ENCODE results near the gene ATP2B2.

ATP2B2 gene

DNA sequence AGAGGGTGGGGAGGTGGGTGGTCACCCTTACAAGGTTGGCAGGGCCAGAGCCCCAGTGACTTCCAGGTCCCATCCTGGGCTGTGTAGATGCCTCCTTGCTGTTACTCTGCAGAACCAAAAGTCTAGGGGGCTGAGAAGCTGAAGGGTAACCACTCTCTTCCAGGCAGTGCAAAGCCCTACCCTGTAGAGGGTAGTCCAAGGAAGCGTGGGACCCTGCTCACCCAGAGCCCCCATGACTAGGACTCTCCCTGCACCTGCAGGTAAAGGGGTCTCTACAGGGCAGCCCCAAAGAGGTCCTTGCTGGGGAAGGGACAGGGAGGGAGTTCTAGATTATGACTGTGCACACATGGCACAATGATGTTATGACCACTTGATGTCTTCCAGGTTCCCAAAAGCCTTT lies 226.9 kb downstream of the ATP2B2 start:
- no peak for DNase-seq (ENCODE audit: low read depth)

GRCh38 chr3:10277115-10277625 lies 228.2 kb downstream of the ATP2B2 start:
- DNase-seq (ENCODE audit: low read depth) = no peak

DNA sequence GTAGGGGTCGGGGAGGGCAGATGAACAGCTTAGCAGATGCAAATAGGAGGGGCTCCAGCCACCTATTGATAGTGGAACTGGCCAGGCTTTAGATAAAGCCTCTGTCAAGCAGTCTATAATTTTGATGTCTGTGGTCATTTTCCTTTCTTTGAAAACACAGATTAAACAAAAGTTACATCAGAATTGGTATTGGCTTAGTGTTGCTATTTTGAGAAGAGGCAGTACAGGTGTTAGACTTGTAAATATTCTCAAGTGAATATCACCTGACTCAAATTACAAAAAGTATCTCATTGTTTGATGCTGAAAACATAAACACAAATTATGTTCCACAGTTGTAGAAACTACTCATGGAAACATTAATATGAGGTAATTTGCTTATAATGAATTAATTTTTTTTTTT lies 230.8 kb downstream of the ATP2B2 start:
- no peak for DNase-seq (ENCODE audit: low read depth)

All from stimulated activated CD8-positive, alpha-beta memory T cell treated with anti-CD3 and anti-CD28 coated beads, Interleukin-15, amount 100 ng/mL, for 1 hour (primary cell).